Coronary artery (tissue), 2 donors: ENCODE measurements around the gene FAM89A.
A peak's percentile ranks its signal among the peaks of the same experiment; 100 is the strongest.
"Not testable (repeated sequence)": the region's sequence is repeated elsewhere in the genome, so short reads cannot be mapped to it uniquely, and the experiment has no call there.

Experiments used
- DNase-seq: peaks from one replicate; pipeline ENCODE4 v3.0.0-alpha.2; 2017; ENCODE audit warnings: low spot score
- H3K27ac ChIP-seq, 2 donors: fragments of 200-600 bp; sonication (generic); one replicate each; pipeline ENCODE4 v1.5.1; 2016 to 2019
- H3K4me3 ChIP-seq: fragments of 200-600 bp; sonication (generic); 2 replicates; pipeline ENCODE4 v1.5.1; 2016; ENCODE audit warnings: mild to moderate bottlenecking, moderate library complexity
- CTCF ChIP-seq: fragments of 200-600 bp; sonication (generic); IDR thresholded peaks from one replicate; pipeline ENCODE4 v1.5.1; 2019; ENCODE audit warnings: antibody characterized with exemption

Gene FAM89A

GRCh38 chr1:231028682-231029081 lies 11.4 kb downstream of the FAM89A start:
- DNase-seq: no peak
- TF ChIP-seq CTCF: no peak
- H3K4me3 ChIP-seq: peak overlapping the region; percentile 8
- no peak overlapping the region for H3K27ac ChIP-seq

GRCh38 chr1:231027971-231028370 lies 12.1 kb downstream of the FAM89A start:
- DNase-seq: no peak
- no peak overlapping the region for H3K4me3 ChIP-seq
- TF ChIP-seq CTCF: no peak
- no peak overlapping the region for H3K27ac ChIP-seq

GRCh38 chr1:231027136-231027925 lies 12.7 kb downstream of the FAM89A start:
- DNase-seq: no peak
- Histone ChIP-seq H3K27ac (no peak overlapping the region), H3K4me3 (no peak overlapping the region)
- TF ChIP-seq CTCF: no peak

GRCh38 chr1:231026576-231026975 lies 13.5 kb downstream of the FAM89A start:
- no peak overlapping the region for H3K4me3 ChIP-seq
- DNase-seq: no peak
- TF ChIP-seq CTCF: no peak
- no peak overlapping the region for H3K27ac ChIP-seq

- no peak for DNase-seq
- Histone ChIP-seq H3K4me3 (no peak overlapping the region), H3K27ac (no peak overlapping the region)
- no peak for TF ChIP-seq CTCF
Measured at GRCh38 chr1:231023150-231023549, 16.9 kb downstream of the FAM89A start.

- not testable (repeated sequence) for H3K4me3 ChIP-seq, H3K27ac ChIP-seq, DNase-seq
Measured at GRCh38 chr1:231022543-231022942, 17.5 kb downstream of the FAM89A start.

- no peak for DNase-seq
- TF ChIP-seq CTCF: no peak
- Histone ChIP-seq H3K27ac (no peak overlapping the region), H3K4me3 (no peak overlapping the region)
Measured at GRCh38 chr1:231021540-231022031, 18.5 kb downstream of the FAM89A start.
